Measurements from ENCODE around the gene PIK3R4. TPM values are rescaled to one million over a fixed set of nuclear protein-coding genes. Genes with fewer than 3 reads are reported as not detected.

Gene PIK3R4
- total and polyA plus RNA-seq, 11 donors = 10.9 to 24.3 (median 15.7) TPM

DNA sequence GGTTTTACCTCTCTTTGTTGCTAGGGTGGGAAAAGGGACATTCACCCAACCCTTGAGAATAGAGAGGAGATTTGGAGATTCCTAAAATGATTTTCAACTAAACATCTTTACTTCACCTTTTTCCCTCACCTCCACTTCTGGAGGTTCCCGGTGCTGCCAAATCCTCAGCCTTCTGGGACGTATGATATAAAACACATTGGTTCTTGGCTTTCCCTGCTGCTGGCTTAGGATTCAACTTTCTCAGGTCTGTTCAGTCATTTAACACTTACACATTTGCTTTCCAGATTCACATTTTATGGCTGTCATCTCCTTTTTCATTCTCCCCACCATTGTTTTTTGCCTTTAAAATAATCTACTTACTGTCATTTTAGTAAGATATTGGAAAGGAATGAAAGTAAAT is 106.6 kb downstream of the PIK3R4 start:
- Histone ChIP-seq H3K27ac (no peak overlapping the region), H3K4me1 (peaks cover 0 to 4% (median 0%) of the 10 kb centered on the region in 12 donors), H3K27me3 (no peaks in the 10 kb centered on the region), H3K4me3 (no peak overlapping the region), H3K9me3 (no peaks in the 10 kb centered on the region), H3K36me3 (no peaks in the 10 kb centered on the region)
- WGBS, 4 donors = 66 to 84% (median 75%) methylated on average over 2 of the region's 2 CpGs
- TF ChIP-seq, protein P1, sequence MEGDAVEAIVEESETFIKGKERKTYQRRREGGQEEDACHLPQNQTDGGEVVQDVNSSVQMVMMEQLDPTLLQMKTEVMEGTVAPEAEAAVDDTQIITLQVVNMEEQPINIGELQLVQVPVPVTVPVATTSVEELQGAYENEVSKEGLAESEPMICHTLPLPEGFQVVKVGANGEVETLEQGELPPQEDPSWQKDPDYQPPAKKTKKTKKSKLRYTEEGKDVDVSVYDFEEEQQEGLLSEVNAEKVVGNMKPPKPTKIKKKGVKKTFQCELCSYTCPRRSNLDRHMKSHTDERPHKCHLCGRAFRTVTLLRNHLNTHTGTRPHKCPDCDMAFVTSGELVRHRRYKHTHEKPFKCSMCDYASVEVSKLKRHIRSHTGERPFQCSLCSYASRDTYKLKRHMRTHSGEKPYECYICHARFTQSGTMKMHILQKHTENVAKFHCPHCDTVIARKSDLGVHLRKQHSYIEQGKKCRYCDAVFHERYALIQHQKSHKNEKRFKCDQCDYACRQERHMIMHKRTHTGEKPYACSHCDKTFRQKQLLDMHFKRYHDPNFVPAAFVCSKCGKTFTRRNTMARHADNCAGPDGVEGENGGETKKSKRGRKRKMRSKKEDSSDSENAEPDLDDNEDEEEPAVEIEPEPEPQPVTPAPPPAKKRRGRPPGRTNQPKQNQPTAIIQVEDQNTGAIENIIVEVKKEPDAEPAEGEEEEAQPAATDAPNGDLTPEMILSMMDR (IDR thresholded peaks at IDR 0.05) = no peak
- no peak for TF ChIP-seq POLR2A (IDR thresholded peaks at IDR 0.05)
- intact Hi-C loops (cut with DNase I) = no loop called here
- DNase-seq (no peak), ATAC-seq (no peak)

DNA sequence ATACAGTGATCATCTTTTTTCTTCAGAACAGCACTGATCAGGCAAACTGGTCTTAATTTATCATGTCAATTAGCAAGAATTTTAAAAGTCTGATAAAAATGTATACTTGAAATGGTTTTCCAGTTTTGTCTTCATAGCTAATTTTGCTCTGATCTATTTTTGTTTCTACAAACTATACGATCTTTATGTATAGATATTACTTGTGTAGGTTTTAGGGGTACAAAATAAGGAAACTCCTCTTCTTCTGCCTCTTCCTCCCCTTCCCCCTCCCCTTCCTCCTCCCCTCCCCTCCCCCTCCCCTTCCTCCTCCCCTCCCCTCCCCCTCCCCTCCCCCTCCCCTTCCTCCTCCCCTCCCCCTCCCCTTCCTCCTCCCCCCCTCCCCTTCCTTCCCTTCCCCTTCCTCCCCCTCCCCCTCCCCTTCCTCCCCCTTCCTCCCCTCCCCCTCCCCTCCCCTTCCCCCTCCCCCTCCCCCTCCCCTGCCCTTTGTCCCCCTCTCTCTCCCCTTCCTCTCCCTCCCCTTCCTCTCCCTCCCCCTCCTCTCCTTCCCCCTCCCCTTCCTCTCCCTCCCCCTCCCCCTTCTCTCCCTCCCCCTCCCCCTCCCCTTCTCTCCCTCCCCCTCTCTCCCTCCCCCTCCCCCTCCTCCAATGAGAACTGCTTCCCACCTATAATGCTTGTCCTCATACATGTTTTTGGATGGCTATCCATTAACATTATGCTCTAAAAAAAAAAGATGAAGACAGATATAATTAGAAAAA is 110.0 kb downstream of the PIK3R4 start:
- DNase-seq = no peak
- H3K4me3 ChIP-seq = no peak overlapping the region
- 74 to 79% (median 78%) methylated on average over 1 of the region's 1 CpG for WGBS, 4 donors
- ATAC-seq = no peak
- intact Hi-C loops (cut with DNase I) = no loop called here
- TF ChIP-seq POLR2A (IDR thresholded peaks at IDR 0.05) = no peak
- TF ChIP-seq, protein P1 (IDR thresholded peaks at IDR 0.05) = no peak
- H3K27ac ChIP-seq = no peak overlapping the region
- H3K9me3 ChIP-seq = no peaks in the 10 kb centered on the region
- no peaks in the 10 kb centered on the region for H3K36me3 ChIP-seq
- no peaks in the 10 kb centered on the region for H3K27me3 ChIP-seq
- H3K4me1 ChIP-seq = no peaks in the 10 kb centered on the region

DNA sequence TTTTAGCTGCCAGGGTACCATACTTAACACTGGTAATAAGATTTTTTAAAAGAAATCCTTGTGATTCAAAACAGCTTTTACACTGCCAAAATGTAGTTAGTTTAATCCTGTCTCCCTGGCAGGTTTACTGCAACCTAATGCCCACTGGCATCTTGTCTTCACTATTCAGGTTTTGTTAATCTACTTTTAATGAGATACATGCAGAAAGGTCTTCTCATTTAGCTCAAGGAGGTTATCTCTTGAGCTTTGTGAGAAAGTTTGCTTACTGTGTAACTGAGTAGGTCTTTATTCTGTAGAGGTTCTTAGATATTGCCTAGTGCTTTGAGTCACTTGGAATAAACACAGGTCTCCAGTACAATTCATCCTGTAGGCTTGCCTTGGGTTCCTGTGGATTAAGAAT is 110.7 kb downstream of the PIK3R4 start:
- Histone ChIP-seq H3K9me3 (no peaks in the 10 kb centered on the region), H3K27ac (no peak overlapping the region), H3K27me3 (no peaks in the 10 kb centered on the region), H3K4me1 (no peaks in the 10 kb centered on the region), H3K4me3 (no peak overlapping the region), H3K36me3 (no peaks in the 10 kb centered on the region)
- DNase-seq = no peak
- intact Hi-C loops (cut with DNase I) = no loop called here
- TF ChIP-seq POLR2A (IDR thresholded peaks at IDR 0.05) = no peak
- TF ChIP-seq, protein P1 (IDR thresholded peaks at IDR 0.05) = no peak
- ATAC-seq = no peak

DNA sequence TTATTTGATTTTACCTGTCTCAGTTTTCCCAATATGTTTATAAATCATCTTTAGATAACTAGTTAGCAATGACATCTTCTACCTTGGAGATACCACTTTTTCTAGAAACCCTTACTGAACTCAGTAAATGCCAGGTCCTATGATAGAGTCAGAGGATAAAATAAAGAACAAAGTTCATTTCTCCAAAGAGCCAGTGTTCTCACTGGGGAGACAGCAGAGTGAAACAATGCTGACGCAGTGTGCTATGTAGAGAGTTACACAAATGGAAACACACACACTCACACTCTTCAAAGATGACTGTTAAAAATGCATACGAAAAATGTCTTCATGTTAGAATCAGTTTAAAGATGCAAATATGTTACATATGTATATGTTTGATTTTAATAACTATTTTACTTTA is 111.3 kb downstream of the PIK3R4 start:
- H3K27me3 ChIP-seq = no peaks in the 10 kb centered on the region
- no peaks in the 10 kb centered on the region for H3K9me3 ChIP-seq
- H3K36me3 ChIP-seq = no peaks in the 10 kb centered on the region
- ATAC-seq = no peak
- TF ChIP-seq POLR2A (IDR thresholded peaks at IDR 0.05) = no peak
- TF ChIP-seq, protein P1 (IDR thresholded peaks at IDR 0.05) = no peak
- H3K27ac ChIP-seq = no peak overlapping the region
- no peak overlapping the region for H3K4me3 ChIP-seq
- no peak for DNase-seq
- intact Hi-C loops (cut with DNase I) = no loop called here
- no peaks in the 10 kb centered on the region for H3K4me1 ChIP-seq
- 85 to 90% (median 88%) methylated on average over 2 of the region's 2 CpGs for WGBS, 4 donors

Other genes with a start within 250 kb of the PIK3R4 start
- gene COL6A6, start 229.7 kb downstream of the PIK3R4 start, total RNA-seq = 1 to 10 TPM in 4 of 9 donors, under 1 TPM in 5; 0.26 to 4.5 (median 1.00) TPM
- gene COL6A6, start 229.7 kb downstream of the PIK3R4 start, polyA plus RNA-seq = 1 to 10 TPM in 1 of 2 donors, under 1 TPM in 1; 0.61 to 1.1 TPM
- 10 to 100 TPM; 54.9 to 74.4 (median 61.7) TPM for gene ATP2C1, start 147.3 kb upstream of the PIK3R4 start, total RNA-seq
- gene ATP2C1, start 147.3 kb upstream of the PIK3R4 start, polyA plus RNA-seq = 10 to 100 TPM; 26.1 to 38.0 TPM